Thymus (tissue), 11 donors: Measurements from ENCODE around the gene CDC42BPG. TPM values are rescaled to one million over a fixed set of nuclear protein-coding genes. Genes with fewer than 3 reads are reported as not detected.

Source experiments
- DNase-seq, 9 donors: peaks; one replicate each; pipeline ENCODE4 v3.0.0-alpha.2; 2013; ENCODE audit warnings: low spot score in 9 of 9, low read depth in 6 of 9, missing footprints in 1 of 9
- H3K27ac ChIP-seq, 2 donors: one replicate each; pipeline ENCODE4 v1.5.1; 2013; ENCODE audit warnings: control low read depth in 1 of 2, low read depth in 1 of 2, low read length in 1 of 2, mild to moderate bottlenecking in 1 of 2, moderate library complexity in 1 of 2
- H3K27me3 ChIP-seq, 2 donors: one replicate each; pipeline ENCODE4 v1.5.1; 2013; ENCODE audit warnings: low read length in 1 of 2; ENCODE audit not compliant: control insufficient read depth in 2 of 2, insufficient read depth in 1 of 2
- H3K36me3 ChIP-seq, 2 donors: one replicate each; pipeline ENCODE4 v1.5.1; 2013; ENCODE audit warnings: low read length in 1 of 2, mild to moderate bottlenecking in 1 of 2, moderate library complexity in 1 of 2; ENCODE audit not compliant: control insufficient read depth in 2 of 2, insufficient read depth in 2 of 2
- H3K4me1 ChIP-seq, 2 donors: one replicate each; pipeline ENCODE4 v1.5.1; 2013; ENCODE audit warnings: low read length in 2 of 2; ENCODE audit not compliant: control insufficient read depth in 2 of 2, insufficient read depth in 2 of 2
- H3K4me3 ChIP-seq, 2 donors: one replicate each; pipeline ENCODE4 v1.5.1; 2013; ENCODE audit warnings: low read length in 2 of 2, control low read depth in 1 of 2, mild to moderate bottlenecking in 1 of 2
- H3K9me3 ChIP-seq, 2 donors: one replicate each; pipeline ENCODE4 v1.5.1; 2013; ENCODE audit warnings: low read length in 1 of 2, mild to moderate bottlenecking in 1 of 2; ENCODE audit not compliant: control insufficient read depth in 2 of 2, insufficient read depth in 1 of 2
- WGBS: extraction: QIAGEN DNeasy Blood & Tissue Kit; methylation state at CpG from one replicate; pipeline ENCODE4 v1.1.7; 2013; 5-methylcytosine and 5-hydroxymethylcytosine counted together
- polyA plus RNA-seq: library from polyadenylated mRNA; stranded (reverse); fragments of 200-250 nt; gene quantifications from one replicate; pipeline ENCODE4 v1.2.3, GENCODE V29; 2013
- total RNA-seq: library from RNA; stranded (reverse); fragments of 120-200 nt; gene quantifications from one replicate; pipeline ENCODE4 v1.2.4, GENCODE V29; 2013
- donor health status: healthy.

CDC42BPG gene
- total and polyA plus RNA-seq, 2 donors = 1.7 to 7.4 TPM

GRCh38 chr11:64888406-64888728, 43.9 kb upstream of the CDC42BPG start:
- H3K27ac ChIP-seq = no peak overlapping the region
- no peaks in the 10 kb centered on the region for H3K36me3 ChIP-seq
- no peaks in the 10 kb centered on the region for H3K27me3 ChIP-seq
- H3K4me3 ChIP-seq = peak overlapping the region in 1 of 2 donors; percentile 24
- H3K4me1 ChIP-seq = peaks cover 7 to 34% of the 10 kb centered on the region in 2 donors
- no peak for DNase-seq
- WGBS = 78% methylated on average over 8 of the region's 8 CpGs
- H3K9me3 ChIP-seq = no peaks in the 10 kb centered on the region

- H3K27ac ChIP-seq = no peak overlapping the region
- no peaks in the 10 kb centered on the region for H3K9me3 ChIP-seq
- peaks cover 7 to 38% of the 10 kb centered on the region in 2 donors for H3K4me1 ChIP-seq
- 23% methylated on average over 34 of the region's 34 CpGs for WGBS
- H3K36me3 ChIP-seq = no peaks in the 10 kb centered on the region
- DNase-seq = peak in 7 of 9 donors; percentile 62 to 87 (median 76)
- peak overlapping the region; percentile 24 for H3K4me3 ChIP-seq
- H3K27me3 ChIP-seq = no peaks in the 10 kb centered on the region
Observed at GRCh38 chr11:64887757-64888405, 43.4 kb upstream of the CDC42BPG start.

GRCh38 chr11:64887234-64887756, 42.8 kb upstream of the CDC42BPG start:
- WGBS = 97% methylated on average over 8 of the region's 8 CpGs
- Histone ChIP-seq H3K4me3 (no peak overlapping the region), H3K36me3 (no peaks in the 10 kb centered on the region), H3K27me3 (no peaks in the 10 kb centered on the region), H3K9me3 (no peaks in the 10 kb centered on the region), H3K27ac (no peak overlapping the region), H3K4me1 (peaks cover 7 to 34% of the 10 kb centered on the region in 2 donors)
- no peak for DNase-seq

- peak in 1 of 9 donors; percentile 54 for DNase-seq
- no peaks in the 10 kb centered on the region for H3K27me3 ChIP-seq
- no peaks in the 10 kb centered on the region for H3K36me3 ChIP-seq
- WGBS = 89% methylated on average over 15 of the region's 15 CpGs
- no peak overlapping the region for H3K4me3 ChIP-seq
- no peaks in the 10 kb centered on the region for H3K9me3 ChIP-seq
- H3K4me1 ChIP-seq = peaks cover 10 to 44% of the 10 kb centered on the region in 2 donors
- no peak overlapping the region for H3K27ac ChIP-seq
Observed at GRCh38 chr11:64885367-64886286, 41.2 kb upstream of the CDC42BPG start.

GRCh38 chr11:64884019-64884418, 39.6 kb upstream of the CDC42BPG start:
- DNase-seq = no peak
- H3K4me1 ChIP-seq = peaks cover 23 to 60% of the 10 kb centered on the region in 2 donors

GRCh38 chr11:64883575-64883974, 39.1 kb upstream of the CDC42BPG start:
- DNase-seq = no peak
- H3K27ac ChIP-seq = peak overlapping the region in 1 of 2 donors; percentile 46

More at GRCh38 chr11:64884019-64884418, 39.6 kb upstream of the CDC42BPG start:
- H3K36me3 ChIP-seq = no peaks in the 10 kb centered on the region
- H3K27me3 ChIP-seq = no peaks in the 10 kb centered on the region
- H3K4me3 ChIP-seq = no peak overlapping the region
- peaks cover 0 to 2% of the 10 kb centered on the region in 2 donors for H3K9me3 ChIP-seq
- H3K27ac ChIP-seq = no peak overlapping the region
- WGBS = 97% methylated on average over 8 of the region's 8 CpGs

GRCh38 chr11:64882243-64882642, 37.8 kb upstream of the CDC42BPG start:
- H3K27ac ChIP-seq = no peak overlapping the region
- no peak for DNase-seq
- 97% methylated on average over 5 of the region's 5 CpGs for WGBS

More at GRCh38 chr11:64883575-64883974, 39.1 kb upstream of the CDC42BPG start:
- Histone ChIP-seq H3K9me3 (peaks cover 0 to 3% of the 10 kb centered on the region in 2 donors), H3K36me3 (no peaks in the 10 kb centered on the region), H3K27me3 (no peaks in the 10 kb centered on the region), H3K4me3 (no peak overlapping the region), H3K4me1 (peaks cover 23 to 63% of the 10 kb centered on the region in 2 donors)
- 96% methylated on average over 5 of the region's 5 CpGs for WGBS

GRCh38 chr11:64881476-64881875, 37.0 kb upstream of the CDC42BPG start:
- H3K4me1 ChIP-seq = peaks cover 25 to 64% of the 10 kb centered on the region in 2 donors
- 95% methylated on average over 8 of the region's 8 CpGs for WGBS
- no peaks in the 10 kb centered on the region for H3K27me3 ChIP-seq
- H3K27ac ChIP-seq = no peak overlapping the region
- no peaks in the 10 kb centered on the region for H3K36me3 ChIP-seq
- no peak overlapping the region for H3K4me3 ChIP-seq
- H3K9me3 ChIP-seq = peaks cover 0 to 3% of the 10 kb centered on the region in 2 donors
- DNase-seq = no peak

More at GRCh38 chr11:64882243-64882642, 37.8 kb upstream of the CDC42BPG start:
- H3K4me3 ChIP-seq = no peak overlapping the region
- H3K36me3 ChIP-seq = no peaks in the 10 kb centered on the region
- H3K9me3 ChIP-seq = peaks cover 0 to 3% of the 10 kb centered on the region in 2 donors
- H3K27me3 ChIP-seq = no peaks in the 10 kb centered on the region
- H3K4me1 ChIP-seq = peaks cover 19 to 57% of the 10 kb centered on the region in 2 donors
